H9 (cell line): ENCODE measurements around the gene SP140L. TPM values are rescaled to one million over a fixed set of nuclear protein-coding genes. Genes with fewer than 3 reads are reported as not detected.

ENCODE experiments used
- DNase-seq: peaks from one replicate; pipeline ENCODE4 v3.0.0-alpha.2; 2017
- H2AFZ ChIP-seq: one replicate; pipeline ENCODE4 v1.6.1; 2013; ENCODE audit warnings: mild to moderate bottlenecking, low read length, control low read depth, moderate library complexity
- H2AK5ac ChIP-seq: 2 replicates; pipeline ENCODE4 v1.6.1; 2013; ENCODE audit warnings: low read length, control low read depth, mixed read lengths; ENCODE audit not compliant: insufficient read length
- H2BK120ac ChIP-seq: one replicate; pipeline ENCODE4 v1.6.1; 2013; ENCODE audit warnings: low read depth, mild to moderate bottlenecking, low read length, control low read depth, inconsistent platforms; ENCODE audit not compliant: poor library complexity, severe bottlenecking
- H2BK12ac ChIP-seq: 2 replicates; pipeline ENCODE4 v1.6.1; 2013; ENCODE audit warnings: low read length, control low read depth, mixed read lengths, low read depth; ENCODE audit not compliant: insufficient read length
- H2BK15ac ChIP-seq: 2 replicates; pipeline ENCODE4 v1.6.1; 2013; ENCODE audit warnings: low read depth, low read length, control low read depth
- H2BK20ac ChIP-seq: one replicate; pipeline ENCODE4 v1.6.1; 2013; ENCODE audit warnings: low read depth, mild to moderate bottlenecking, low read length, control low read depth, inconsistent platforms; ENCODE audit not compliant: poor library complexity, severe bottlenecking
- H2BK5ac ChIP-seq: 2 replicates; pipeline ENCODE4 v1.6.1; 2013; ENCODE audit warnings: low read length, control low read depth, mixed read lengths; ENCODE audit not compliant: insufficient read length
- H3K14ac ChIP-seq: 2 replicates; pipeline ENCODE4 v1.6.1; 2013; ENCODE audit warnings: low read length, control low read depth; ENCODE audit not compliant: insufficient read depth
- H3K18ac ChIP-seq: 2 replicates; pipeline ENCODE4 v1.6.1; 2013; ENCODE audit warnings: low read depth, mild to moderate bottlenecking, mixed read lengths, low read length, control low read depth; ENCODE audit not compliant: insufficient read length
- H3K23ac ChIP-seq: 2 replicates; pipeline ENCODE4 v1.6.1; 2013; ENCODE audit warnings: low read length, control low read depth, mixed read lengths, low read depth; ENCODE audit not compliant: insufficient read length
- H3K23me2 ChIP-seq: 2 replicates; pipeline ENCODE4 v1.6.1; 2013; ENCODE audit warnings: low read depth, mild to moderate bottlenecking, mixed read lengths, low read length, control low read depth; ENCODE audit not compliant: insufficient read length, poor library complexity, severe bottlenecking
- H3K27ac ChIP-seq: 2 replicates; pipeline ENCODE4 v1.5.1; 2013; ENCODE audit warnings: low read length, control low read depth, mixed read lengths, low read depth; ENCODE audit not compliant: insufficient read length
- H3K27me3 ChIP-seq: 2 replicates; pipeline ENCODE4 v1.6.1; 2013; ENCODE audit warnings: low read length, control low read depth, inconsistent platforms; ENCODE audit not compliant: insufficient read depth
- H3K4ac ChIP-seq: 2 replicates; pipeline ENCODE4 v1.6.1; 2013; ENCODE audit warnings: low read depth, mild to moderate bottlenecking, control low read depth, inconsistent platforms, low read length, moderate library complexity
- H3K4me1 ChIP-seq: 2 replicates; pipeline ENCODE4 v1.6.1; 2013; ENCODE audit warnings: low read length, control low read depth, inconsistent platforms; ENCODE audit not compliant: insufficient read depth
- H3K4me2 ChIP-seq: 2 replicates; pipeline ENCODE4 v1.6.1; 2013; ENCODE audit warnings: low read length, control low read depth, mixed read lengths; ENCODE audit not compliant: insufficient read length, insufficient read depth
- H3K56ac ChIP-seq: 2 replicates; pipeline ENCODE4 v1.6.1; 2013; ENCODE audit warnings: low read depth, mild to moderate bottlenecking, mixed read lengths, low read length, control low read depth; ENCODE audit not compliant: insufficient read length
- H3K79me1 ChIP-seq: 2 replicates; pipeline ENCODE4 v1.6.1; 2013; ENCODE audit warnings: low read depth, mild to moderate bottlenecking, moderate library complexity, low read length, control low read depth, inconsistent platforms; ENCODE audit not compliant: insufficient read depth, poor library complexity, severe bottlenecking
- H3K79me2 ChIP-seq: 2 replicates; pipeline ENCODE4 v1.6.1; 2013; ENCODE audit warnings: low read length, control low read depth, inconsistent platforms; ENCODE audit not compliant: insufficient read depth
- H3K9ac ChIP-seq: 2 replicates; pipeline ENCODE4 v1.6.1; 2013; ENCODE audit warnings: low read length, control low read depth, mixed read lengths; ENCODE audit not compliant: insufficient read length; ENCODE audit errors: extremely low read depth
- H3K9me3 ChIP-seq: one replicate; pipeline ENCODE4 v1.6.1; 2013; ENCODE audit warnings: low read depth, low read length, inconsistent platforms; ENCODE audit not compliant: control insufficient read depth
- H3T11ph ChIP-seq: one replicate; pipeline ENCODE4 v1.6.1; 2013; ENCODE audit warnings: mild to moderate bottlenecking, low read length, control low read depth, inconsistent platforms
- H4K20me1 ChIP-seq: one replicate; pipeline ENCODE4 v1.6.1; 2013; ENCODE audit not compliant: control insufficient read depth, insufficient read length, insufficient read depth
- H4K5ac ChIP-seq: 2 replicates; pipeline ENCODE4 v1.6.1; 2013; ENCODE audit warnings: low read depth, mild to moderate bottlenecking, mixed read lengths, low read length, control low read depth; ENCODE audit not compliant: insufficient read length
- H4K8ac ChIP-seq: replicated peaks from 2 replicates; pipeline ENCODE4 v1.6.1; 2013; ENCODE audit warnings: low read length, control low read depth, mixed read lengths, low read depth; ENCODE audit not compliant: insufficient read length
- H4K91ac ChIP-seq: 2 replicates; pipeline ENCODE4 v1.6.1; 2013; ENCODE audit warnings: low read depth, mild to moderate bottlenecking, moderate library complexity, mixed read lengths, low read length, control low read depth; ENCODE audit not compliant: insufficient read length
- H3K27ac Mint-ChIP-seq, 3 experiments: 2 replicates in 2 of 3; 3 replicates in 1 of 3; pipeline ENCODE4 v1.8.0; 2020 to 2021; ENCODE audit warnings: mixed read lengths in 3 of 3, mild to moderate bottlenecking in 1 of 3, moderate library complexity in 1 of 3
- H3K27me3 Mint-ChIP-seq: 2 replicates; pipeline ENCODE4 v1.8.0; 2021; ENCODE audit warnings: low read depth, mild to moderate bottlenecking, moderate library complexity, mixed read lengths
- H3K36me3 Mint-ChIP-seq, 3 experiments: 2 replicates in 2 of 3; 3 replicates in 1 of 3; pipeline ENCODE4 v1.8.0; 2020 to 2021; ENCODE audit warnings: low read depth in 3 of 3, mixed read lengths in 3 of 3; ENCODE audit not compliant: insufficient read depth in 1 of 3
- H3K4me1 Mint-ChIP-seq, 2 experiments: 2 replicates each; pipeline ENCODE4 v1.8.0; 2020; ENCODE audit warnings: mixed read lengths in 2 of 2
- H3K4me3 Mint-ChIP-seq, 2 experiments: 2 replicates in 1 of 2; 3 replicates in 1 of 2; pipeline ENCODE4 v1.8.0; 2020 to 2021; ENCODE audit warnings: mild to moderate bottlenecking in 2 of 2, mixed read lengths in 2 of 2, moderate library complexity in 1 of 2
- H3K9me3 Mint-ChIP-seq, 2 experiments: 2 replicates in 1 of 2; 3 replicates in 1 of 2; pipeline ENCODE4 v1.8.0; 2020; ENCODE audit warnings: mild to moderate bottlenecking in 2 of 2, mixed read lengths in 2 of 2, moderate library complexity in 1 of 2
- WGBS: extraction: QIAGEN DNeasy Blood & Tissue Kit; methylation state at CpG from one replicate; pipeline ENCODE4 v1.1.7; 2013; ENCODE audit warnings: missing lambda C conversion rate, low lambda C conversion rate, mixed read lengths; ENCODE audit not compliant: insufficient read length; ENCODE audit errors: extremely low coverage; 5-methylcytosine and 5-hydroxymethylcytosine counted together
- long read RNA-seq: library from polyadenylated mRNA; unstranded; transcript quantifications from one replicate; pipeline ENCODE4 v2.0.0, GENCODE V29; 2020
- total RNA-seq: library from RNA; stranded (reverse); gene quantifications from 2 replicates; pipeline ENCODE4 v1.2.1, GENCODE V29; 2021
- TF ChIP-seq, protein P1 (sequence below): fragments of 200-600 bp; sonication (generic); conservative IDR thresholded peaks from 3 replicates; pipeline ENCODE4 v1.8.0; 2021; ENCODE audit warnings: antibody characterized with exemption, mild to moderate bottlenecking

Gene SP140L
- 1.3 and 1.9 TPM in 2 replicates for total RNA-seq
- long read RNA-seq, partial matches to known transcripts = 0 of 11 reads
- long read RNA-seq, other reads (novel, unspliced or antisense) = 10 of 11 reads

DNA sequence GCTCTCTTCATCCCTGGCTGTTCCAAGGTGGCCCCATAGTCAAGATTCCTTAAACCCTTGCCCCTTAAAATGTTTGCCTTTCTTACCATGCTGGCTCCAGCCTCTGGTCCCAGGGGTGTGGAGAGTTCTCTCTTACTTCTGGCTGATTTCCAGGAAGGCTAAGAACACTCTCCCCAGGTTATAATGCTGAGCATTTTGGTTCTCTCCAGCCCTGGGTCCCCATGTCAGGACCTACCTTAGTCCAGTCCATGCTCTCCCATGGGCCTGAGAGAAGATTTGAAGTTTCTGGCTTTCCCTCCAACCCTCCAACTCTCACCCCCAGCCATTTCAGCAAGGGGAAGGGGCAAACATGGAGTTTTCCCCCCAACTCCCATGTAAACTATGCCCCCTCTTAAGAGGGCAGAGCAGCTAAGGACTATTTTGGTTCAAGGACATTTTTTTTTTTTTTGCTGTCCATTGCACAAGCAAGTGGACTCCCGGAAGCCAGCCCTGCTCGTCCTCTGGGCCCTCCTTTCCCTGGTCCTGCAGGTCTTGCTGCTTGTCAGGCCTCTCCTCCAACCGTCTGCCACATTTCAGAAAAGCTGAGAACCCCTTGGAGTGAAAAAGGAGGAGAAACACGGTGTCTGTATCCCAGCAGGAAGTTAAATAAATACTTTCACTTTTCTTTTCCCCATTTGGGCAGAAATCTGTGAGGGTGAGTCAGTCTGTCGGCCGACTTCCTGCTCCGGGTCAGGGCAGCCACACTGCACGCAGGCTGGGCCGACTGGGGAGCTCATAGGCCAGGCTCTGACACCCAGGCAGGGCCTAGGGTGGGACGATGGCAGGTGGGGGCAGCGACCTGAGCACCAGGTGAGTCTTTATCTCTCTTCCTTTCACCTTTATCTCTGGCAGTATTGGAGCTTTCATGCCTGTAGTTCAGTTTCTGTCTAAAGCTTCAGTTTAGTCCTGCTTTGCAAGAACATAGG is at the start of gene SP140L:
Gene SP140L, plus strand, starts transcription at position 741 of the 965 bp plus-strand sequence. Its CDS starts 77 bp downstream, at position 818.
- peaks cover 15 to 18% of the 10 kb centered on the region in 2 experiments for H3K9me3 Mint-ChIP-seq
- peaks cover 14% of the 10 kb centered on the region for H3K9me3 ChIP-seq
- H3K4ac ChIP-seq = no peak within 1 kb of the TSS
- H2BK12ac ChIP-seq = no peak within 1 kb of the TSS
- H3K27ac Mint-ChIP-seq = peak within 1 kb of the TSS in 2 of 3 experiments; percentile 20 to 22; a peak in 2 of 7 replicates
- H3K36me3 Mint-ChIP-seq = peaks cover 10 to 16% (median 11%) of the 10 kb centered on the region in 3 experiments; a peak in 4 of 7 replicates
- no peak within 1 kb of the TSS for H2AK5ac ChIP-seq
- no peak within 1 kb of the TSS for H4K5ac ChIP-seq
- H3T11ph ChIP-seq = no peak within 1 kb of the TSS
- no peak within 1 kb of the TSS for H3K18ac ChIP-seq
- peaks cover 5% of the 10 kb centered on the region in 2 experiments; a peak in 2 of 4 replicates for H3K4me1 Mint-ChIP-seq
- H3K4me2 ChIP-seq = no peak within 1 kb of the TSS
- H2BK120ac ChIP-seq = no peak within 1 kb of the TSS
- H3K79me1 ChIP-seq = no peaks in the 10 kb centered on the region
- H3K23me2 ChIP-seq = no peaks in the 10 kb centered on the region
- H3K56ac ChIP-seq = no peak within 1 kb of the TSS
- H3K27me3 ChIP-seq = no peaks in the 10 kb centered on the region
- H3K14ac ChIP-seq = no peak within 1 kb of the TSS
- H3K4me1 ChIP-seq = no peaks in the 10 kb centered on the region
- no peak for DNase-seq
- H2BK15ac ChIP-seq = no peak within 1 kb of the TSS
- no peak within 1 kb of the TSS for H3K23ac ChIP-seq
- no peak within 1 kb of the TSS for H4K8ac ChIP-seq
- no CpG with 5 or more reads among the region's 11 CpGs for WGBS
- H3K27ac ChIP-seq = no peak within 1 kb of the TSS
- H2BK20ac ChIP-seq = no peak within 1 kb of the TSS
- peak within 1 kb of the TSS; percentile 54 for H2AFZ ChIP-seq
- no peak within 1 kb of the TSS for H3K4me3 Mint-ChIP-seq
- H3K27me3 Mint-ChIP-seq = no peaks in the 10 kb centered on the region
- no peaks in the 10 kb centered on the region for H4K20me1 ChIP-seq
- H3K9ac ChIP-seq = no peak within 1 kb of the TSS
- H4K91ac ChIP-seq = no peak within 1 kb of the TSS
- TF ChIP-seq, protein P1, sequence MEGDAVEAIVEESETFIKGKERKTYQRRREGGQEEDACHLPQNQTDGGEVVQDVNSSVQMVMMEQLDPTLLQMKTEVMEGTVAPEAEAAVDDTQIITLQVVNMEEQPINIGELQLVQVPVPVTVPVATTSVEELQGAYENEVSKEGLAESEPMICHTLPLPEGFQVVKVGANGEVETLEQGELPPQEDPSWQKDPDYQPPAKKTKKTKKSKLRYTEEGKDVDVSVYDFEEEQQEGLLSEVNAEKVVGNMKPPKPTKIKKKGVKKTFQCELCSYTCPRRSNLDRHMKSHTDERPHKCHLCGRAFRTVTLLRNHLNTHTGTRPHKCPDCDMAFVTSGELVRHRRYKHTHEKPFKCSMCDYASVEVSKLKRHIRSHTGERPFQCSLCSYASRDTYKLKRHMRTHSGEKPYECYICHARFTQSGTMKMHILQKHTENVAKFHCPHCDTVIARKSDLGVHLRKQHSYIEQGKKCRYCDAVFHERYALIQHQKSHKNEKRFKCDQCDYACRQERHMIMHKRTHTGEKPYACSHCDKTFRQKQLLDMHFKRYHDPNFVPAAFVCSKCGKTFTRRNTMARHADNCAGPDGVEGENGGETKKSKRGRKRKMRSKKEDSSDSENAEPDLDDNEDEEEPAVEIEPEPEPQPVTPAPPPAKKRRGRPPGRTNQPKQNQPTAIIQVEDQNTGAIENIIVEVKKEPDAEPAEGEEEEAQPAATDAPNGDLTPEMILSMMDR = no peak
- no peaks in the 10 kb centered on the region for H3K79me2 ChIP-seq
- no peak within 1 kb of the TSS for H2BK5ac ChIP-seq
